Mesendoderm (in vitro differentiated cells): ENCODE measurements around the gene LLPH.
A peak's percentile ranks its signal among the peaks of the same experiment; 100 is the strongest.

ENCODE experiments used
- DNase-seq: peaks from one replicate; pipeline ENCODE4 v3.0.0; 2013
- H2AK5ac ChIP-seq: 2 replicates; pipeline ENCODE4 v1.6.1; 2013; ENCODE audit warnings: low read length, inconsistent platforms
- H2BK120ac ChIP-seq: 2 replicates; pipeline ENCODE4 v1.6.1; 2013; ENCODE audit warnings: low read depth, mild to moderate bottlenecking, low read length, moderate library complexity, mixed read lengths
- H2BK15ac ChIP-seq: replicated peaks from 2 replicates; pipeline ENCODE4 v1.6.1; 2013; ENCODE audit warnings: low read depth, mild to moderate bottlenecking, moderate library complexity
- H2BK5ac ChIP-seq: 2 replicates; pipeline ENCODE4 v1.6.1; 2013; ENCODE audit warnings: low read length, inconsistent platforms
- H3K18ac ChIP-seq: 2 replicates; pipeline ENCODE4 v1.6.1; 2013; ENCODE audit warnings: mild to moderate bottlenecking, low read length, mixed read lengths
- H3K23ac ChIP-seq: one replicate; pipeline ENCODE4 v1.6.1; 2013; ENCODE audit warnings: low read length
- H3K27ac ChIP-seq: 2 replicates; pipeline ENCODE4 v1.5.1; 2013; ENCODE audit warnings: low read depth, mild to moderate bottlenecking, inconsistent platforms, low read length, moderate library complexity
- H3K27me3 ChIP-seq: 2 replicates; pipeline ENCODE4 v1.6.1; 2013; ENCODE audit warnings: low read length, control low read depth, mild to moderate bottlenecking, inconsistent platforms; ENCODE audit not compliant: insufficient read depth, poor library complexity
- H3K36me3 ChIP-seq: 2 replicates; pipeline ENCODE4 v1.6.1; 2013; ENCODE audit warnings: low read length, inconsistent platforms; ENCODE audit not compliant: control insufficient read depth, insufficient read depth
- H3K4ac ChIP-seq: one replicate; pipeline ENCODE4 v1.6.1; 2013; ENCODE audit warnings: low read depth, mild to moderate bottlenecking, low read length, moderate library complexity
- H3K4me1 ChIP-seq: 2 replicates; pipeline ENCODE4 v1.6.1; 2013; ENCODE audit warnings: low read depth, low read length, inconsistent platforms; ENCODE audit not compliant: control insufficient read depth
- H3K4me2 ChIP-seq: 2 replicates; pipeline ENCODE4 v1.6.1; 2013; ENCODE audit warnings: low read length
- H3K4me3 ChIP-seq: 2 replicates; pipeline ENCODE4 v1.5.1; 2013; ENCODE audit warnings: mild to moderate bottlenecking, low read length
- H3K56ac ChIP-seq: one replicate; pipeline ENCODE4 v1.6.1; 2013; ENCODE audit warnings: low read length
- H3K79me1 ChIP-seq: 2 replicates; pipeline ENCODE4 v1.6.1; 2013; ENCODE audit warnings: low read length, inconsistent platforms
- H3K79me2 ChIP-seq: 2 replicates; pipeline ENCODE4 v1.6.1; 2013; ENCODE audit warnings: mild to moderate bottlenecking, low read length; ENCODE audit not compliant: control insufficient read depth, insufficient read depth
- H3K9ac ChIP-seq: 2 replicates; pipeline ENCODE4 v1.6.1; 2013; ENCODE audit warnings: low read length, inconsistent platforms
- H4K5ac ChIP-seq: one replicate; pipeline ENCODE4 v1.6.1; 2013; ENCODE audit warnings: low read length
- H4K8ac ChIP-seq: one replicate; pipeline ENCODE4 v1.6.1; 2013; ENCODE audit warnings: low read depth, mild to moderate bottlenecking, control low read depth, low read length, moderate library complexity
- WGBS: extraction: QIAGEN DNeasy Blood & Tissue Kit; methylation state at CpG from one replicate; pipeline ENCODE4 v1.1.7; 2013; ENCODE audit warnings: low lambda C conversion rate, missing lambda C conversion rate; ENCODE audit not compliant: insufficient coverage; ENCODE audit errors: extremely low coverage; 5-methylcytosine and 5-hydroxymethylcytosine counted together

LLPH gene

DNA sequence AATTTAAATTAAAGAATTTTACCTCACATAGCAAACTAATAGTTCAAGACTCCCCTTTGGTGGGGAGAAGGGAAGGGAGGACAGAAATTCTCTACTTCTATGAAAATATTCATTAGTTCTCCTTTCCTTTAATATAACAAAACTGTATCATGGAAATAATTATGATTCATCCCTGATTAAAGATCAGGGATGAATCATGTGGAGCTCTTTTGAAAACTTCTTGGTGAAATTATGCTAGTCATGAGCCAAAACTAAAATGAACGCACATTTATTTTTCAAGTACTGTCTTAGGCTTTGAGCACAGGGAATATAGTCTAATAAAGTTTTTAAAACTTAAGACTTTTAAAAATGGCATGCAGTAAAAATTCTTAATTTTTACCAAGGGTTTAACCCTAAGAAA, 22.2 kb upstream of the LLPH start:
- H3K56ac ChIP-seq: no peak overlapping the region
- H2BK5ac ChIP-seq: no peak overlapping the region
- H4K8ac ChIP-seq: no peak overlapping the region
- WGBS: no CpG with 5 or more reads among the region's 1 CpG
- H3K4me3 ChIP-seq: no peak overlapping the region
- no peak overlapping the region for H3K4ac ChIP-seq
- no peak overlapping the region for H3K18ac ChIP-seq
- H4K5ac ChIP-seq: no peak overlapping the region
- H3K79me2 ChIP-seq: no peaks in the 10 kb centered on the region
- H3K36me3 ChIP-seq: no peaks in the 10 kb centered on the region
- no peak overlapping the region for H3K27ac ChIP-seq
- no peak overlapping the region for H2BK120ac ChIP-seq
- no peaks in the 10 kb centered on the region for H3K27me3 ChIP-seq
- DNase-seq: no peak
- H2AK5ac ChIP-seq: no peak overlapping the region
- H3K4me1 ChIP-seq: no peaks in the 10 kb centered on the region
- H3K9ac ChIP-seq: no peak overlapping the region
- no peak overlapping the region for H2BK15ac ChIP-seq
- no peak overlapping the region for H3K4me2 ChIP-seq
- H3K23ac ChIP-seq: no peak overlapping the region
- no peaks in the 10 kb centered on the region for H3K79me1 ChIP-seq

DNA sequence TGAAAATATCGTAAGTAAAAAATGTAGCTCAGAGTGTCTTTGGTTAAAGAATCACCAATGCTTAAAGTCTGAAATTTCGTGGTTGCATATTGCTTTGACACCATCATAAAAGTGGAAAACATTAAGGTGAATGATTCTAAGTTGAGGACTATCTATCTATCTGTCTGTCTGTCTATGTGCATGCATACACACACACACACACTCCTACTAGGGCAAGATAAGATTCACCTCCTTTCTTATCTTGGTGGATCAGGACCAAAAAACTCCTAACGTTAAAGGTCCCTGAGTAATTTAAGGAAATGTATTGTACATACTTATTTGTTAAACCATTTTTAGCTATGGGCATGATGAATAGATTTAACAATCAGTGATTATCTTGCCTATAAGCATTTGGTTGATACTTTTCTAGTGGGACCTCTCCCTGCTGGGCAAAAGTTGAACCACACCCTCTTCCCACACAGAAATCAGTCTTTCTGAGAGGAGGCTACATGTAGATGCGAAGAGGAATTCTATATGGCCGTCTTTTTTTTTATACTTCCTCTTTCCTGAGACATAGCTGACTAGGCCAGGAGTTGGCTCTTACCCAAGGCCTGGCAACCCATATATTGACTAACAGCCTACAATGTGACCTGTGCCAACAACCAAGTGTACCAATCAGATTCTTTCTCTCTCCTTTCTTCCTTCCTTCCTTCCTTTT, 19.3 kb upstream of the LLPH start:
- no peaks in the 10 kb centered on the region for H3K4me1 ChIP-seq
- no peak overlapping the region for H3K4ac ChIP-seq
- DNase-seq: peak; percentile 14
- no peak overlapping the region for H3K18ac ChIP-seq
- no peak overlapping the region for H2BK15ac ChIP-seq
- H3K23ac ChIP-seq: no peak overlapping the region
- H2BK5ac ChIP-seq: no peak overlapping the region
- no peaks in the 10 kb centered on the region for H3K27me3 ChIP-seq
- no peak overlapping the region for H3K56ac ChIP-seq
- no peak overlapping the region for H3K27ac ChIP-seq
- H3K79me1 ChIP-seq: no peaks in the 10 kb centered on the region
- WGBS: no CpG with 5 or more reads among the region's 5 CpGs
- no peak overlapping the region for H3K4me2 ChIP-seq
- no peak overlapping the region for H3K9ac ChIP-seq
- H3K36me3 ChIP-seq: no peaks in the 10 kb centered on the region
- H4K5ac ChIP-seq: no peak overlapping the region
- no peaks in the 10 kb centered on the region for H3K79me2 ChIP-seq
- H2BK120ac ChIP-seq: no peak overlapping the region
- no peak overlapping the region for H2AK5ac ChIP-seq
- H4K8ac ChIP-seq: no peak overlapping the region
- H3K4me3 ChIP-seq: no peak overlapping the region

DNA sequence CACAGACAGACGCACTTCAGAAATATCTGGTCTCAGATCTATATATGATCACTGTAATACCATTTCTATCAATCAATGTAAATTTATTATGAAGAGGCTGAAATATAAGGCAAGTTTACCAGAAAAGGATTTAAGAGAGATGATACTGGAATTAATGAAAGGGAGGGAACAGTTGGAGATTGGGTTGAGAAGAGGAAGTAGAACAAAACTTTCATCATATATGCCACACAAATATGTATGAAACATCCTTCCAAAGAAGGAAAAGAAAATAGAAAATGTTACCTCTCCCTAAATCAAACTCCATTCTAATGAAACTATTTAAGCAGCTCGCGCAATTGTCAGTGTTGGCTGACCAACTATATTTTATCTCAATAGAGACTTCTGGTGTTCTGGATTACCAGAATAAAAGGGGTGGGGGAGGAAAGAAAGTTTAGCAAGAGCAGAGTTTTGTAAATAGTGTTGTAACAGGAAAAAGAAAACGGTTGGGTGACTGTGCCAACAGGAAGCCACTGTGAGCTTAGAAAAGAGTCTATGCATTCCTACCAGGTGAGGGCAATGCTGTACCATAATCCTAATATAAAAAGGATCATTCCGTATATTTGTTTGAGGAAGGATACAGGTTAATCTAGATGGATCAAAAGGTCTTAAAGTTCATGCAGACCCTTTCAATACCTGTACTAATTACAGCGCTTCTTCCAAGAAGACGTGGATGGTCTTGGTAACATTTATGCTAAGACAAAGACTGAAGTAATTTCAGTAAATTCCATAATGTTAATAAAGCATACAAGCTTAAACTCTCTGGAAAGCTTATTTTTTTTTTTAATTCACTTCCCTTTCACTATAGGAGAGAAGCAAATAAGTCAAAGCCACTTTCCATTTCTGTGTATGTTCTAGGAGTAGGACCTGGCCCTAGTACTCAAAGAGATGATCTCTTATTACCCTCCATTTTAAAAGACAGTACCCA, 14.5 kb upstream of the LLPH start:
- Histone ChIP-seq H3K18ac (no peak overlapping the region), H4K8ac (no peak overlapping the region), H3K56ac (no peak overlapping the region), H3K4me3 (no peak overlapping the region), H2BK5ac (no peak overlapping the region), H2BK15ac (no peak overlapping the region), H4K5ac (no peak overlapping the region), H3K27me3 (no peaks in the 10 kb centered on the region), H3K4me2 (no peak overlapping the region), H3K4ac (no peak overlapping the region), H3K36me3 (no peaks in the 10 kb centered on the region), H3K27ac (no peak overlapping the region), H3K4me1 (no peaks in the 10 kb centered on the region), H2AK5ac (no peak overlapping the region), H2BK120ac (no peak overlapping the region), H3K23ac (no peak overlapping the region), H3K79me2 (no peaks in the 10 kb centered on the region), H3K79me1 (no peaks in the 10 kb centered on the region), H3K9ac (peak overlapping the region; percentile 15)
- DNase-seq: peak; percentile 71
- WGBS: no CpG with 5 or more reads among the region's 7 CpGs

DNA sequence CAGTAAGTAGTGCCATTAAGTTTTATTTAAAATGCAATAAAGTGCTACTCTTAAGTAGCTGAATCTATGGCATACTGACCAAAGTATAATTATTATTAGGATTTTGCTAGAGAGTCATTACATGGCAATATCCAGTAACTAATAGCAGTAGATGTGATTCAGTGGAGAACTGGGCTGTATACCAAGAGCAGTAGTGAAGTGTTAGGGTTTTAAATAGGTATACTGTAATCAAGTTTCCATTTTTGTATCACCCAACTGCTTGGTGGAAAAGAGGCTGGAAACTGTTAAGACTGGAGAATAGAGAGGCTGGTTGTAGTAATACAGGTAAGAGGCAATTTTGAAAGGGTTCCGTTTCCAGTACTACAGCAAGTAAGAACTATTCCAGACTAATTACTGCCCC, 13.3 kb upstream of the LLPH start:
- Histone ChIP-seq H4K5ac (no peak overlapping the region), H3K4me1 (no peaks in the 10 kb centered on the region), H3K79me2 (no peaks in the 10 kb centered on the region), H2BK120ac (no peak overlapping the region), H3K4me3 (no peak overlapping the region), H4K8ac (no peak overlapping the region), H2BK5ac (no peak overlapping the region), H3K9ac (no peak overlapping the region), H3K56ac (no peak overlapping the region), H3K23ac (no peak overlapping the region), H3K36me3 (no peaks in the 10 kb centered on the region), H3K27ac (no peak overlapping the region), H3K18ac (no peak overlapping the region), H3K79me1 (no peaks in the 10 kb centered on the region), H3K27me3 (no peaks in the 10 kb centered on the region), H3K4me2 (no peak overlapping the region), H3K4ac (no peak overlapping the region), H2BK15ac (no peak overlapping the region), H2AK5ac (no peak overlapping the region)
- no CpG with 5 or more reads among the region's 1 CpG for WGBS
- no peak for DNase-seq

DNA sequence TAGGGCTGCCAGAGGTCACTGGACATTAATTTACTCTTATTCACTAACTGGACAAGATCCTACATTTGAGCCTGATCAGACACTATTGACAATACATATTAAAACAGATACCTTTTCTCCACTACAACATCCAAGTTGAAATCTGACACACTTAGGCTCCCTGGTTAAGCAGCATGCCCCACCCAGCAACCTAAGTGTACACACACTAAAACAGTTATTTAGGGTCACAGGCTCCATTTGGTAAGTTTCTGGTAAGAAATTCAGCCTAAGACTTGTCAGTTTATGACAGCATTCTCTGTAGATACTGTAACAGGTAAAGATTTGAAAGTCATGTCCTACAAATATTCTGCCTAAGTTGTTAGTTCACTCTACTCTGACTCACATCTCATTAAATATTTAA, 12.3 kb upstream of the LLPH start:
- H3K23ac ChIP-seq: no peak overlapping the region
- no peak overlapping the region for H2BK120ac ChIP-seq
- H3K9ac ChIP-seq: no peak overlapping the region
- H3K27ac ChIP-seq: no peak overlapping the region
- no peak overlapping the region for H4K5ac ChIP-seq
- H3K79me2 ChIP-seq: no peaks in the 10 kb centered on the region
- no peak overlapping the region for H2BK15ac ChIP-seq
- no peak overlapping the region for H3K4me2 ChIP-seq
- no peak for DNase-seq
- no peak overlapping the region for H3K4ac ChIP-seq
- H3K36me3 ChIP-seq: no peaks in the 10 kb centered on the region
- no peaks in the 10 kb centered on the region for H3K4me1 ChIP-seq
- H2AK5ac ChIP-seq: no peak overlapping the region
- no peak overlapping the region for H3K56ac ChIP-seq
- H4K8ac ChIP-seq: no peak overlapping the region
- no peak overlapping the region for H3K4me3 ChIP-seq
- no peak overlapping the region for H2BK5ac ChIP-seq
- H3K27me3 ChIP-seq: no peaks in the 10 kb centered on the region
- no peaks in the 10 kb centered on the region for H3K79me1 ChIP-seq
- H3K18ac ChIP-seq: no peak overlapping the region
